GM21576 (cell line): ENCODE data around the gene NCKAP5L.
"Not testable (repeated sequence)": the region's sequence is repeated elsewhere in the genome, so short reads cannot be mapped to it uniquely, and the experiment has no call there.

ENCODE experiments used
- ATAC-seq: cut with Tn5 transposase; IDR thresholded peaks from one replicate; pipeline ENCODE4 v1.9.1; 2021; ENCODE audit warnings: mild to moderate bottlenecking, moderate library complexity; ENCODE audit not compliant: unreplicated experiment

Gene NCKAP5L, protein sequence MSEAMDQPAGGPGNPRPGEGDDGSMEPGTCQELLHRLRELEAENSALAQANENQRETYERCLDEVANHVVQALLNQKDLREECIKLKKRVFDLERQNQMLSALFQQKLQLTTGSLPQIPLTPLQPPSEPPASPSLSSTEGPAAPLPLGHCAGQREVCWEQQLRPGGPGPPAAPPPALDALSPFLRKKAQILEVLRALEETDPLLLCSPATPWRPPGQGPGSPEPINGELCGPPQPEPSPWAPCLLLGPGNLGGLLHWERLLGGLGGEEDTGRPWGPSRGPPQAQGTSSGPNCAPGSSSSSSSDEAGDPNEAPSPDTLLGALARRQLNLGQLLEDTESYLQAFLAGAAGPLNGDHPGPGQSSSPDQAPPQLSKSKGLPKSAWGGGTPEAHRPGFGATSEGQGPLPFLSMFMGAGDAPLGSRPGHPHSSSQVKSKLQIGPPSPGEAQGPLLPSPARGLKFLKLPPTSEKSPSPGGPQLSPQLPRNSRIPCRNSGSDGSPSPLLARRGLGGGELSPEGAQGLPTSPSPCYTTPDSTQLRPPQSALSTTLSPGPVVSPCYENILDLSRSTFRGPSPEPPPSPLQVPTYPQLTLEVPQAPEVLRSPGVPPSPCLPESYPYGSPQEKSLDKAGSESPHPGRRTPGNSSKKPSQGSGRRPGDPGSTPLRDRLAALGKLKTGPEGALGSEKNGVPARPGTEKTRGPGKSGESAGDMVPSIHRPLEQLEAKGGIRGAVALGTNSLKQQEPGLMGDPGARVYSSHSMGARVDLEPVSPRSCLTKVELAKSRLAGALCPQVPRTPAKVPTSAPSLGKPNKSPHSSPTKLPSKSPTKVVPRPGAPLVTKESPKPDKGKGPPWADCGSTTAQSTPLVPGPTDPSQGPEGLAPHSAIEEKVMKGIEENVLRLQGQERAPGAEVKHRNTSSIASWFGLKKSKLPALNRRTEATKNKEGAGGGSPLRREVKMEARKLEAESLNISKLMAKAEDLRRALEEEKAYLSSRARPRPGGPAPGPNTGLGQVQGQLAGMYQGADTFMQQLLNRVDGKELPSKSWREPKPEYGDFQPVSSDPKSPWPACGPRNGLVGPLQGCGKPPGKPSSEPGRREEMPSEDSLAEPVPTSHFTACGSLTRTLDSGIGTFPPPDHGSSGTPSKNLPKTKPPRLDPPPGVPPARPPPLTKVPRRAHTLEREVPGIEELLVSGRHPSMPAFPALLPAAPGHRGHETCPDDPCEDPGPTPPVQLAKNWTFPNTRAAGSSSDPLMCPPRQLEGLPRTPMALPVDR (N-terminal part only)

DNA sequence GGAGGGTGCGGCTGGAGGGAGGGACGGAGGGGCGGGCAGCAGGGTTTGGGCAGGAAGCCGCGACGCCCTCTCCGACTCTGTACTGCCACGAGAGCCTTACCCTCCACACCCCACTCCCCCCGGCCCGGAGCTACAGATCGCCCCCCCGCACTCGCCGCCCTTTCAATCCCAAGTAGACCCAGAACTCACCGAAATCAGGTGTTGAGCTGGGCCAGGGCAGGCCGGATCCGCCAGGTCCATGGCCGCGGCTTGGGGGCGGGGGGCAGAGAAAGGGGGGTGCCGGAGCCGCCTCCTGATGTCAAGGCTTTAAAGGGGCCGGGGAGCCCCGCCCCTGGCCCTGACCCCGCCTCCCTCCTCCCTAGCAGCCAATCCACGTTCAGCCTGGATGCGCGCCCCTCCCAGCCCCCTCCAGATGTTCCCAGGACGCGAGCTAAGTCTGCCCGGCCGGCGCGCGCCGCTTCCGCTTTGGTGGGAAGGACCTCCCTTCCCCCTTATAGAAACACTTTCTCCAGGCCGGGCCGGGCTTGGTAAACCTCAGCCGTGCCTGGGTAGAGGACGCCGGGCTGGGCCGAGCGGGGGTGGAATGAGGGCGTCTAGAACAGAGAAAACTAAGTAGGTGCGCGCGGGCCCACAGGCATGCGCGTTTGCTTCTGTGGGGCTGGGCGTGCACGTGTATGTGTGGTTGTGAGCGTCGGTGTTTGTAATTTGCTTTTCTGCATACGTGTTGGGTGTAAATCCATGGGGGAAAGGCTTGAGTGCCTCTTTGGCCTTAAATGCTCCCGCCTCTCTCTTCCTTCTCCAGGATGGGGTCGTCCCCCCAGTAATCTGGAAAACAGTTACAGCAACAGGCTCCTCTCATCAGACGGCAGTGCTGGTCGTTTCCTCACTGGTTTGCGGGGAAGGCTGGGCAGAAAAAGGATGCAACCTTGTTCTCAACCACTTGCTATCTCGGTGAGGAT lies at the start of gene NCKAP5L:
TSS of gene NCKAP5L (minus strand) at position 281 of the 959 bp plus-strand sequence. CDS start 24,369 bp downstream, outside the sequence.
- peak; percentile 91 for ATAC-seq

DNA sequence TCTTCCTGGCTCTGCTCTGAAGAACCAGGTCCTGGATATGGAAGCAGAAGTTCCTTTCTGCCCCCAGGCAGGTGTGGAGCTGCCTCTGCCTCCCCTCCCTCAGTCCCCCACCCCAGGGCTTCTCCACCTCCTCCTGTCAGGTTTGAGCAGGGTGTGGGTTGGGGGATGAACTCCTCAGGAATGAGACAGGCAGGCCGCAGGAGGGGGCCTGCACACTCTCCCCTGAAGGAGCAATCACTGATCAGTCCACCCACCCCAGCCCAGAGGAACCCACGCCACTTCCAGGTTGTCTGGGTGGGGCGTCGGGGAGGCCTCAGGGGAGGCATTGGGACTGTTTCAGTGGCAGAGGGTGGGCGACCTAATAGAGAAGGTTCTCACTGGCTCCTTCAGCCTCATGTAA lies 48.9 kb upstream of the NCKAP5L start:
- no peak for ATAC-seq

DNA sequence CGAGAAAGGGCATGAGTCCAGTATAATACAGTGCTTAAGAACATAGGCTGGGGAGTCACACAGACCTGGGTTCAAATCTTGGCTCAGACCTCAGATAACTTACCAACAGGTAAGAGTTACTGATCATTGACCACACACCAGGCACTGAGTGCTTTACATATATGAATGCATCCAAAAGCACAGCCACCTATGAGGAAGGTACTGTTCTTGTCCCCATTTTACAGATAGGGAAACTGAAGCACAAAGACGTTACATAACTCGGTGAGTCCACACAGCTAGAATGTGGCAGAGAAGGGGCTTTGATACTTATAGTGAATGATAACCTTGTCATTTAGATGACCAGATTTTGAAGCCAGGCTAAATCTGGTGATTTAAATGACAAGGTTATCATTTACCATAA lies 47.9 kb upstream of the NCKAP5L start:
- ATAC-seq = no peak

DNA sequence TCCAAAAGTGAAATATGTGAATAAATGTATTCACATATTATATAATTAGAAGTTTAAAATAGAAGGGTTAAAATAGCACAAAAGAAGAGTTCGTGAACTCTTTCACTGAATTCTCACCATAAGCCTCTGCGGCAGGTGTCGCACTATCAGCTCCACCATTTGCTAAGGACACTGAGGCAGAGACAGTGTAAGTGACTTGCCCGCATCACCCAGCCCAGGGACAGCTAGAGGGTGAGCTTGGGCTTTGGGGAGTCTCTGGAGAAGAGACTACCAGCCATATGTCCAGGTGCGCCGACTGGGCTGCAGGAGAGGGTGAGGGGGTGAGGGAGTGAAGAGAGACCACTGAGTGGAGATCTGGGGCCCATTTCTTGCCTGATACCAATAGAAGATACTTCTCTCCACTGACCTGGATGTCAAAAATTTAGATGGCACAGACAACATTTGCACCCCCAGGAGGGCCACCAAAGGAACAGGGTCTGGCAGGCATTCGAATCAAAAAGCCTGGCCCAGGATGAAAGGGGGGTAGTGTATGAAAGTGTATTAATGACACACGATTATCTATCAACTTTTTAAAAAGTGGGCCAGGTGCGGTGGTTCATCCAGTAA lies 47.0 kb upstream of the NCKAP5L start:
- ATAC-seq = no peak

DNA sequence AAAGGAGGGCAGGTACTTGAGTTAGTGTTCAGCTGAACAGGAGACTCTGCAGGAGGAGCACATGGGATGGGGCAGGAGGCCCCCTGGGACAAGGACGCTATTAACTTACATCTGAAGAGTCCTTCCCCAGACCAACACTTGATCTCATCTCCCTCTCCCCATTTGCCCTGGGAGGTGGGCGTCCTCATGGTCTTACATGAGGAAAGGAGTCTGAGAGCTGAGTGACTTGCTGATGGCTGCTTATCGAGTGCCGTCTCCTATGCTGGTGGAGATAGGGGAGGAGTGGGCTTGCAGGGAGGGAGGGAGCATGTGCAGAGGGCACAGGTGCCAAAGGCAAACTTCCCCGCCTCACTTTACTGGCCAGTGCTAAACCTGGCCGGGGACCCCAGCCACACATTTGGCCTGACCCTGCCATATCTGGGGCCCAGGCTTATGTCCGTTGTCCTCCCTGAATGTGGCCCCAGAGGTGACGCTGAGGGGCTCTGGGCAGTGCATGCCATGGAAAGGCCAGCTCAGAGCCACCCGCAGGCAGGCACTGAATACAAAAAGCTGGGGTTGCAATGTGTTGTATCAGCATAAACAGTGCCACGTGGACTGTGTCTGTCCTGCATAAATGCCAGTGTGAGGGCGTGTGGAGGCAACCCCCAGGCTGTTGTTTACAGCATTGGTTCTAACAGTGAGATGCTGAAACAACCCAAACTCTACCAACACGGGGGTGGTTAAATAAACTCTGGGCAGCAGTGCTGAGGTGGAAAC lies 46.1 kb upstream of the NCKAP5L start:
- ATAC-seq = no peak

DNA sequence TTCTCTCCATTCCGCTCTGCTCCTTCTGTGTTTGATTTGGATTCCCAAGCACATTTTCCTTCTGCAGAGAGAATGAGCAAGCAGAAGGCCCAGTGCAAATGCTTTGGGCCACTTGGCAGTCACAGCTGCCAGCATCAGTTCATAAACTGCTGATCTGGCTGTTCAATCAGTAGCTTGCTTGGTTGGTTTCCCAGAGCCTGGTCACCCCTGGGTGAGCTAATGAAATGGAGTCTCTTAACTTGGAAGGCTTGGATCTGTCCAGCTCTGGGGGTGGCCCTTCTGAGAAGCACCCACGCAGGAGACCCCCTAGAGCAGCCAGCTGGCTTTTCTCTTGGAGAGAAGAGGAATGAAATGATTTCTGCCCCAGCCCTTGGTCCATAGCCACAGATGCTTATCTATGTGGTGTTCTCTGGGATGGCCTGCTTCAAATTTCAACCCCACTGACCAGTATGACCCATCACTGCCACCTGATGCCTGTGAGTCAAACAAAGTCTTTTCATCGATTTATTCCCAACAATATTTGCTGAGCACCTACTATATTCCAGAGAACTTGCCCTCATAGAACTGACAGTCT lies 45.2 kb upstream of the NCKAP5L start:
- no peak for ATAC-seq

DNA sequence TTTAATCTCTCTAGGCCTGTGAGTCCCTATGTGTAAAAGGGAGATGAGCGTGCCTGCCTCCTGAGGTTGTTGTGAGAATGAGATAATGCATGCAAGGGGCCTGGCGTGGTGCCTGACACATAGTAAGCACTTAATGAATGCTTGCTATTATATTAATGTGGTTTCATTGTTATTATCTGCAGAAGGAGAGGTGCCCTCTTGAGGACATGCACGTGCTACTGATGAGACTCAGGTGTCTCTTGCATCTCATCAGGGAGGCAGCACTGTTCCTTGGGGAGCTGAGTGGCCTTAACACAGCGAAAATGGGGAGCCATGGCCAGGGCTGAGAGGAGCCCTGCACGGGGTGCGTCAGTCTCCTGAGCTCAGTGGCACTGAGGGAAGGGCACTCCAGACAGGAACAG lies 44.6 kb upstream of the NCKAP5L start:
- no peak for ATAC-seq

DNA sequence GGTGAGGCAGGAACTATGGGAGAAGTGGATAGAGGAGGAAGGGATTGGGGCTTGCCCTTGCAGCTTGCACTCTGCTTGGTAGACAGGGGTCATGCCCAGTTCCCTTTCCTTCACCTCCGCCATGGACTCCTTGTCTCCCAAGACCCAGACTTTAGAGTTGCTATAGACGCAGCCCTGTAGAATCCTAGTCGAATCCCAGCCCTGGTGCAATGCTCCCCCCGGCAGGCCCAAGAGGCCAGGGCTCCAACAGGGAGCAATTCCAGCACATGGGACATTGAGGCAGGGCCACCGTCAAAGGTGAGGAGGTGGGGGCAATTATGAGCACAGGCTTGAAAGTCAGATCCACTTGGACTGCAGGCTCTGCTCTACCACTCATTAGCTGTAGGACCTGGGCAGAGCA lies 44.2 kb upstream of the NCKAP5L start:
- no peak for ATAC-seq

DNA sequence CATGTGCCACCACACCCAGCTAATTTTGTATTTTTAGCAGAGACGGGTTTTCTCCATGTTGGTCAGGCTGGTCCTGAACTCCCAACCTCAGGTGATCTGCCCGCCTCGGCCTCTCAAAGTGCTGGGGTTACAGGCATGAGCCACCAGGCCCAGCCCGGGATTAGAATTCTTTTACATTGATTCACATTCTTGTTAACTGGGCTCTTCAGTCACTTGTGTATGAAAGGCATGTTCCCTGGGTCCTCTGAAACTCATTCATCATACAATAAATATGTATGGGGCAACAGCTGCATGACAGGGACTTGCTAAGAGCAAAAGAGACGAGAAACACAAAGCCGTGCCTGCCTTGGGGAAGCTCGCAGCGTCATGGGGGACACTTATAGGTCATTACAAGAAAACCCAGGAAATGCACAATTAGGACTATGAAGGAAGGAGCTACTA lies 43.6 kb upstream of the NCKAP5L start:
- not testable (repeated sequence) for ATAC-seq

DNA sequence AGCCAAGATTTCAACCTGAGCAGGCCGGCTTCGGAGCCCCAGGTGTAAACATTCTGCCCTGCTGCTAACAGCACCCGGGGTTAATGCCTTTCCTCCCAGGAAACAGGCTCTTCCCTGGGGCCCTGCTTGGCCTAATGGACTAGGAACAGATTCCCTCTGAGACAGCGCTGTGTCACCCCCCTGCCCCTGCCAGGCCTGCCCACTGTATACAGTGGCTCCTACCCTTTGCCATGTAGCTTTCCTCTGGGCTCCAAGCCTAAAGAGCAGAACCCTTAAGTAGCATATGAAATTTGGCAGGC lies 43.0 kb upstream of the NCKAP5L start:
- no peak for ATAC-seq

DNA sequence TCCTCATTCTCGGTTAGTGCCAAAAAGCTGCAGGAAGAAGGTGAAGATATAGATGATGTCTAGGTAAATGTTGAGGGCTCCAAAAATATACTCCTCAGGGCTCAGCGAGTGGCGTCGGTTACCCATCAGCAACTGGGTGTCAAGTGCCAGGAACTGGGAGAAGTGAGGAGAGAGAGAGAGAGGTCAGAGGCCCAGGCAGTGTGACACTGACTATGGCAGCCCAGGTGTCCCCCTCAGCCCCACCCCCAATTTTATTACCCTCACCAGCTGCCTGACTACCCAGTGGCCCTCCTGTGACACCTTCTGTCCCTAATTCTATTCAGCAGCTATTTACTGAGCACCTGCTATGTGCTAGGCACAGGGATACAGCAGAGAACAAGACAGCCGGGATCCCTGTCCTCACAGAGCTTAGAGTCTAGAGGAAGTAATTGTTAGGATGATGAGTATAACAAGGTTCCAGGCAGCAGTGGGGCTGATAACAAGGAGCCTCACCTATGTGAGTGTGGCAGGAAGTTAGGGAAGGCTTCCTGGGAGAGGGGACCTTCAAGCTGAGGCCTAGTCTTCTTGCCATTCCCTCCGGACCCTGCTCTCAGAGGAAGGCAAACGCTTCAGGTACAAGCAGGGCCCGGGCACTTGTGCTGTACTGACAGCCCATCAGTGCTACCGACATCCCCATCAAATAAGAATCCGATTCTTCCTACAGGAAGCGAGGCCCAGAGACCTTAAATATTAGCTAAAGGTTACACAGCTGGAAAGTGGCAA lies 42.5 kb upstream of the NCKAP5L start:
- ATAC-seq = no peak

DNA sequence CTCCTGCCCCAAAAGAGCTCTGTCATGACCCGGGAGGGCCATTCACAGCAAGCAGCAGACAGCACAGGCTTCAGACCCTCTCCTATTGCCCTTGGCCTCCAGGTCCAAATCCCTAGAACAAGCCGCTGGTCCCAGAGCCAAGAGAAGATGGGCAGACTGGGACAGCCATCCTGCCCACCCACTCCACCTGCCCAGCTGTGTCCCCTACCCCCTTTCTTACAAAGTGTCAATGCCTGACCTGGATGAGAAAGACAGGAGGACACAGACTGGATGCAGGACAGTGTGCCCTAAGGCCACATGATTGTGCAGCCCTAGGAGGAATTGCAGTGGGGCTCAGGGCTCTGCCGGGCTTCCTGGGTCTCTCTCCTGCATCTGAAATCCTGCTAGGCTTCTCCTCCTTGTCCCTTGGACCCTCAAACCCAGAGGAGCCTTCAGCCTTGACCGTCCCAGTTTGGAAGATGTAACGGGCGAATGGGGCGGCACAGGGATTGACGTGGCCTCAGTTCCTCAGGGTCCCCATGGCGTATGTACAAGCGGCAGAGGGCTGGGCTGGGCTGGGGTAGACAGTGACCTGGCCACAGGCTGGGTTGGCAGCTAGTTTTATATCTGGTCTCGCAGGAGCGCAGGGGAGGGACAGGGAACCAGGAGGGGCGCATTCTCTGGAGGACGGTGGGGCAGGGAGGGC lies 41.7 kb upstream of the NCKAP5L start:
- no peak for ATAC-seq

DNA sequence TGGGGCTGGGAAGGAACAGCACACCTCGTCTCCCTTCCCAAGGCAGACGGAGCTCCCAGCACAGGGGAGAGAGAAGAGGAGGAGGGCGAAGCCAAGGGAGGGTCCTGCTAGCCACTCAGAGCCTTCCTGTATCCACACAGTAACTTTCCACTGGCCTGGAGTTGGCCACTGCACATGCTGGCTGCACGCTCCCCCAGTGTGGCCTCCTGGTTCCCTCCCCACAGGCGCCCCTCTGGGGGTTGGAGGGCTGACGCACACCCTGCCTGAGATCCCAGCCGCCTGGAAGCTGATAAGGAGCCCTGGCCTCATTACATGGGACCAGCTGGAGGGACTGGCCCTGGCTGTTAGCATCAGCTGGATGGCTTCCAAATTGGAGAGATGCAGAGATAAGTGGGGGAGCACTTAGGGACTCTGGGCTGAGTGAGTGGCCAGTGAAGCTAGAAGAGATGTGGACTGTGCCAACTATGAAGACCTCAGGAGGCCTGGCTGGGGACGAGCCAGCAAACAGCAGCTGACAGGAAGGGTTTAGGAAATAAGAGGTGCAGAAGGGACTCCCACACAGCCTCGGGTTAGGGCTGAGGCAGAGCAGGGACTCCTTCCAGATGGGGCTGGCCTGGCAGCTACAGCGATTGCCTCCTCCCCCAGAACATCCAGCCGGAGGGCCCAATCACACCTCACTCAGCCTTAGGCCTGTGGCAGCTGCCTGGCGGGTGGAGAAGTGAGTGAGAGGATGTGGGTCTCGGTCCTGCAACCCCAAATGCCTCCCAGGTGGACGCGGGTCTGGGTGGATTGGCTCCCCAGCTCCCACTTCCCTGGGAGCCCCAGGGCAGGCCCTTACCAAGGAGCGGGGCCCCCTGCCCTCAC lies 41.0 kb upstream of the NCKAP5L start:
- no peak for ATAC-seq

DNA sequence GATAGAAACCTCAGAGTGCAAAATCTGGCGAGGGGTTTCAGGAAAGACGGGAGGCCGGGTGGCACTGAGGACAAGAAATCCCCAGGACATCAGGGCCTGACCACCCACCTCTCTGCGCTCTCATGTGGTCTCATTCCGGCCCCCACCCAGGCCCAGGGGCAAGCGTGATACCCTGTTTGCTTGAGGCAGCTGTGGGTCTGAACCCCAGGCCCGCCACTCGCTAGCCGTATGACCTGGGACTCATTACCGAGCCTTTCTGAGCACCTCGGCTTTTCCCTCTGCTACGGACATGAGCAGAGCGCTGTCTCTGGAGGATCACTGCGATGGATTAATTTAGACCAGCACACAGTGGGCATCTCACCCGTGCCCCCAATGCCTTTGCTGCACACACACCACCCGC lies 40.2 kb upstream of the NCKAP5L start:
- no peak for ATAC-seq

DNA sequence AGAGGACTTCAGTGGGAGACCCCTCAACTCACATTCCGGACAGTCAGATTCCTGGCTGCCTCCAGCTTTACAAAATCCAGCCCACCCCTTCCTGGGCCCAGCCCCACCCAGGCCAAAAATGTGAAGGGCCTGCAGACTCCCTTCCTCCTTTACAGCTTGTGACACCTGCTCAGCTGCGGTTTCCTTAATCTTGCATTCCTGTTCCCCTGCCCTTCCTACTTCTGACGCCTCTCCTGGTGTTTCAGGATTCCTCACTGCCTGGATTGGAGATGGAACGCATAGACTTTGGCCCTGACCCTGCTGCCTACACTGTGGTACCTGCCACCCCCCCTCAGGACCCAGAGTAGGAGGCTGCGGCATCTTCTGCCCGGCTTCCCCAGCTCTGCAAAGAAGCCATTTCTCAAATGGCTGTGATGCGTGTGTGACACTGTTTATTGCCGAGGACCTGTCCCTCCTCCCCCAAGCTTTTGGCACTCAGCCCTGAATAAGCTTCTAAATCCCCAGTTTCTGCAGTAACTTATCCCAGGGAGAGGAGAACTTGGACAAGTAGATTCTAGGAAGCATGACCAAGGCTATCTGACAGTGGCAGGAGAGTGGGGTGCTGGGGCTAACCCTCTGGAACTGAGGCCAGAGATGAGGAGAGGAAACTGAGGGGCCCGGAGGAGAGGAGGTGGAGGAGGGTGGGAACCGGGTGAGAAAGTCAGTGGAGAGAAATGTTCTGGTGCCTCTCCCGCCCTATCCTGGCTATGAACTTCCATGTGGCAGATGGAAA lies 39.5 kb upstream of the NCKAP5L start:
- no peak for ATAC-seq
